A673 (cell line): ENCODE measurements around the gene RBBP9.

ENCODE experiments used
- CTCF ChIP-seq: fragments of 300-800, 200-600 bp; sonication (generic); conservative IDR thresholded peaks from 2 replicates; pipeline ENCODE4 v1.5.1; 2017; ENCODE audit warnings: low read depth, mild to moderate bottlenecking, antibody characterized with exemption, low read length, moderate library complexity, mixed read lengths
- EZH2 ChIP-seq: fragments of 200-600 bp; sonication (generic); IDR thresholded peaks from 2 replicates; pipeline ENCODE4 v1.6.1; 2017; ENCODE audit warnings: borderline replicate concordance, low read depth, mild to moderate bottlenecking, mixed read lengths, antibody characterized with exemption, low read length; ENCODE audit not compliant: poor library complexity, severe bottlenecking

- TF ChIP-seq CTCF = no peak
- TF ChIP-seq EZH2 = no peak
Observed at GRCh38 chr20:18440403-18440802, 56.6 kb downstream of the RBBP9 start.
